HG03565 (cell line): ENCODE measurements around the gene CCDC15.
"Not testable (repeated sequence)": the region's sequence is repeated elsewhere in the genome, so short reads cannot be mapped to it uniquely, and the experiment has no call there.

Source experiments
- ATAC-seq: cut with Tn5 transposase; IDR thresholded peaks from one replicate; pipeline ENCODE4 v1.9.1; 2021; ENCODE audit warnings: mild to moderate bottlenecking, moderate library complexity; ENCODE audit not compliant: unreplicated experiment

CCDC15 gene

GRCh38 chr11:124987096-124987495 is 33.1 kb downstream of the CCDC15 start:
- no peak for ATAC-seq

- ATAC-seq, result no peak
These were observed 34.1 kb downstream of the CCDC15 start for GRCh38 chr11:124988063-124988462.

- no peak for ATAC-seq
These were observed 47.2 kb downstream of the CCDC15 start for GRCh38 chr11:125001079-125001778.

DNA sequence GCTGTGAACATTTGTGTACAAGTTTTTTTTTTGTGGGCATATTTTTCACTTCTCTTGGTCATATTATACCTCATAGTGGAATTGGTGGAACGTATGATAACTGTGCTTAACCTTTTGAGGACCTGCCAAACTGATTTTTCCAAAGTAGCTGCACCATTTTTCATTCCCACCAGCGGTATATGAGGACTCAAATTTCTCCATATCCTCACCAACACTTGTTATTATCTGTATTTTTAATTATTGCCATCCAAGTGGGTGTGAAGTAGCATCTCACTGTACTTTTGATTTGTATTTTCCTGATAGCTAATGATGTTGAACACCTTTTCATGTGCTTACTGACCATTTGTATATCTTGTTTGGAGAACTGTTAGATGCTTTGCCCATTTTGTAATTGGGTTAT is 47.8 kb downstream of the CCDC15 start:
- no peak for ATAC-seq

GRCh38 chr11:125005491-125005890 is 51.5 kb downstream of the CCDC15 start:
- no peak for ATAC-seq

- ATAC-seq, result no peak
These were observed 62.4 kb downstream of the CCDC15 start for GRCh38 chr11:125016413-125016812.

DNA sequence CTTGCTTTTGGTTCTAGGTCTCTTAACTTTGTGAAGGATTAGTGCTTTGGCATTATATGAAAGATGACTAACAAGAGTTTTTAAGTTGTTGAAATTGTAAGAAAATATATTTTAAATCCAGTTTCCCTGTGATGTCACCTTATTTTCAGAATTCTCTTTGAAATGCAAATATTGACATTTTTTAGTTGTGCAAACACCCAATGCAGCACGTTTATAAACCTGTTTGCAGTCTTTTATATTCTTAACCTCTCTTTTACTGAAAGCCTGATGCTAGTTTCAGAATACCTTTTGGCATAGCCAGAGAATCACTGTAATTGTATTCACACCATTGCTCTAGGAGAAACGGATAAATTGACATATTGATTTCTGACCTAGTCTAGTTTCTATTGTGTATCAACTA is 66.3 kb downstream of the CCDC15 start:
- no peak for ATAC-seq

GRCh38 chr11:125022551-125022950 is 68.5 kb downstream of the CCDC15 start:
- no peak for ATAC-seq

DNA sequence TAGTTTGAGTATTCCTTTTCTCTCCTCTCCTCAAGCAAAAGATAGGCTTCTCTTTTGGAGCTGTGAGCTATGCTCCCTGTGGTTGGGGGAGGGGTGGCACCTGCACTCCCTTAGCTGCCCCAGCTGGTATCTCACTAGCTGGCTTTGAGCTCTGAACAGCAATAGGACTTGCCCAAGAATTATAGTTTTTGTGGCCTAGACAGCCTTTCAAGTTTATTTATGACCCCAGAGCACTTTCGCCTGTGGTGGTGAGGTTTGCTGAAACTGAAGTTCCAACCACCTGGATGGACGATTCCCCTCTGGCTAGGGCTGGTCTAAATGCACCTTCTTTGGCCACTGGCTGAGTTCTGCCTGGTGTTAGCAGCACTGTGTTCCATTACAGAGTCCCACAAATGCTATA is 72.0 kb downstream of the CCDC15 start:
- no peak for ATAC-seq

DNA sequence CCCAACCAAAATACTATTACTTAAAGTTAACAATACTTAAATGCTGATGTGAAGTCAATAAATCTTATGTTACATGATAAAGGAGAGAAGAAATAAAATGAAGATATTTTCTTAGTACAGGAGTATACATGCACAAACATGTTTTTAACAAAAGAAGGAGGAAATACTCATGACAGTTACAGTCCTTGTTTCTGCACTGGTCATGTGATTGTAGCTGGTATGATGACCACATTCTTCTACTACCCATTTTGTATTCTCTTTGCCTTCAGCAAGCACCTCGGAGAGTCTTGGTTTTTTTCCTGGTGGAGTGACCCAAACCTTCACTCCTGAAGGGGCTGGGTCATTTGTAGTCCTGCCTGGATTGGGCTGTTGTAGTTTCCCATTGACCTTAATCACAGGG is 75.4 kb downstream of the CCDC15 start:
- not testable (repeated sequence) for ATAC-seq

DNA sequence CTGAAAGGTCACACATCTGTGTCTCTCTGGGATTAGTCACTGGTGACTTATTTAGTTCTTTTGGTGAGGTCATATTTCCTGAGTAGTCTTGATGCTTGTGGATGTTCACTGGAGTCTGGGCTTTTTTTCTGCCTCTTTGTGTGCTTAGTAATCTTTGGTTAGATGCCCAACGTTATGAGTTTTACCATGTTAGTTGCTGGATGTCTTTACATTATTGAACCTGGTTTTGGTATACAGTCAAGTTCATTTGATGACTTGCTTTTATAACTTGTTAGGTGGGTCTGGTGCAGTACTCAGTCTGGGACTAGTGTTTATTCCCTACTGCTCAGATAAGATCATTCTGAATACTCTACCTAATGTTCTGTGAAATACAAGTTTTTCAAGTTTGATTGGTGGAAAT is 82.9 kb downstream of the CCDC15 start:
- ATAC-seq, result no peak

- no peak for ATAC-seq
These were observed 95.3 kb downstream of the CCDC15 start for GRCh38 chr11:125049164-125049792.

- no peak for ATAC-seq
These were observed 98.0 kb downstream of the CCDC15 start for GRCh38 chr11:125052047-125052446.

DNA sequence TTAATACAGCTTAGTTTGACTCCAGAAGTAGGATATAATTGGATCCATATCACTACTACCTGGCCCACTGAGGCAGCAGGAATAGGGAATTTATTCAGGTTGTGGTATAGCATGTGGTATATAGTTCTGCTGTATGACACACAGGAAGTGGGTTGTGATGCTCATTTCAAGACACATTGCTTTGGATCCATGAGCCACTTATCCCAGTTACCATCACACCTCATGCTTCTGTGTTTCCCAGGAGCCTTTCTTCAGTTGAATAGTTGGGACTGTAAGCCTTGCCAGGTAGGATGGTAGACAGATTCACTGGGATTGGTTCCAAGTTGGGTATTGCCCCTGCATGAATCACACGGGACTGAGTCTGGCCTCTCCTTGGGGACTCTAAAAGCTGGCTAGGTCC is 99.2 kb downstream of the CCDC15 start:
- no peak for ATAC-seq

DNA sequence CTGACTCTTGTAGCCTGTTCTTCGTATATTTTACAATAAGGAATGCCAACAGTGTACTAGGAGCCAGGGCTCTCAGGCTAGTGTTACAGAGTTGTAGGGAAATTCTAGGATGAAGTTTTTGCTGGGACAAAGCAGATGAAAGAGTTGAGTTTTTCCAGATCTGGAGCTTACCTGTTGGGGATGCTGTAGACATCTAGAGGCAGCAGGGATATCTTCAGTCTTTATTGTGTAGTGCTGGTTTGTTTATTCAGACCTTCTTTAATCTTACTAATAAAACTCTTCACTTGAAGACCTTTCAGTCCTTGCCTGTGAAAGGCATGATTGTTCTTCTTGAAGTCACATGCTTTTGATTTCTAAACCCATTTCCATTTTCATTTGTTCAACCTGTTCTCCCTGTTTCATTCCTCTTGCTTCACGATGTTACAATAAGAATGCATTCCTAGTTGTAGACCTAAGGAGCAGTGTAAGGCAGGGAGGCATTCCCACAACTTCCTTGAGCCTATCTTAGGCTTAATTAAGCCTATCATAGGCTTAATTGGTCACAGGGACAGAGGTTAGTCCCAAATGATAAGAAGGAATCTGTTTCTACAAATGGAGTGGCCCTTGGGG is 101.2 kb downstream of the CCDC15 start:
- ATAC-seq, result no peak

GRCh38 chr11:125056111-125056510 is 102.1 kb downstream of the CCDC15 start:
- not testable (repeated sequence) for ATAC-seq

- no peak for ATAC-seq
These were observed 103.1 kb downstream of the CCDC15 start for GRCh38 chr11:125056931-125057692.

- no peak for ATAC-seq
These were observed 103.7 kb downstream of the CCDC15 start for GRCh38 chr11:125057693-125058016.

- ATAC-seq, result no peak
These were observed 107.3 kb downstream of the CCDC15 start for GRCh38 chr11:125061281-125061680.

DNA sequence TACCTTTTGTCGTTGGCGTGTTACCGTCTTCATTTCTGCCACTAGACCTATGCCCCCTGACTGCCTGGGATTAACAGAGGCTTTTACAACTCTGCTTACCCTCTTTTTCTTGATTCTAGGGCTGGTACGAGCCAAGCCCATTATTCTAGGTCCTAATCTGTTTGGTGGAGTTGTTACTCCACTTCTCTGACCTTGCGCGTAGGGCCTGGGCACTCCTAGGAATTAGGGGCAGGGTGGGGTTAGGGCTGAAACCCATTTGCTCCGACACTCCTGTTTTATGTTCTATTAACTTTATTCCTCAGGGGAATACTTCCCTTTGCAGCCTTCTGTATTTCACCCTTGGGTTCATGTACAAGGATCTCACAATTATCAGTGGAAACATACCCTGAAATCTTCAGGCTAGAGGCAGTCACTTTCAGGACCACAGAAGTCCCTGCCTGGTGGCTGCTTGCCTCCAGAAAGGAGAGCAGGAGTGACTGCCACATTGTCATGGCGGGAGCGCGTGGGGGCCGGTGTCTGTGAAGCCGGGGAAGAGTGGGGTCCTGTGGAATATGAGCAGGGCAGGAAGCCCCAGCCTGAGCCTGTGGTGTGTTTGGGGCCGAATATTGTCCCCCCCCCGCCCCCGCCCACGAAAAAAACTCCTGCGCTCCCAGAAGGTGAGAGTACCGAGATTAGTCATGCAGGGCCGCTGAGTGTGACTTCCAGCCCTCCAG is 108.4 kb downstream of the CCDC15 start:
- ATAC-seq, result no peak

DNA sequence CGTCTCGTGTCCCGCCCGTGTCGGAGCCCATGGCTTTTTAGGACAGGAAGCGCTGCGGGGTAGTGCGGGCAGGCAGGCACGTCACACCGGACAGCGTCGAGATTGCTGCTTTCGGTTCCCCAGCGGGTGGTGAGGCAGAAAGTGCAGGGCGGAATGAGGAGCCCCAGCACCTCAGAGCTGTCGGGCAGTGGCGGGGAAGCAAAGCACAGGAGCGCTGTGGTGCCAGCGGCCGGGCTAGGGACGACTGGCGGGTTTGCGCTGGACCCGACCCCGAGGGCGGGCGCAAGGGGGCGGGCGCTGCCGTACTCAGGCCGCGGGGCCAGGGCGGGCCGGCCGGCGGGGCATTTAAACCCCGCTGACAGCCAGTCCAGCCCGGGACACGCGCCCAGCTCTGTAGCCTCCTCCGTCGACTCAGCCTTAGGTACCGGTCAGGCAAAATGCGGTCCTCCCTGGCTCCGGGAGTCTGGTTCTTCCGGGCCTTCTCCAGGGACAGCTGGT is 109.0 kb downstream of the CCDC15 start, which contains the start of gene SLC37A2:
TSS of gene SLC37A2 (plus strand) at position 375 of the 498 bp plus-strand sequence. CDS start at position 438, 63 bp downstream.
- ATAC-seq, result peak; percentile 84
